Stimulated activated CD4-positive, alpha-beta T cell treated with anti-CD3 and anti-CD28 coated beads, Interleukin-15, amount 100 ng/mL, for 24 hours (primary cell): Measurements from ENCODE around the gene ARRDC2.
"Not testable (repeated sequence)": the region's sequence is repeated elsewhere in the genome, so short reads cannot be mapped to it uniquely, and the experiment has no call there.

ENCODE experiments used
- DNase-seq: peaks from one replicate; pipeline ENCODE4 v3.0.0-alpha.2; 2020

ARRDC2 gene

GRCh38 chr19:18017275-18018083, 9.5 kb downstream of the ARRDC2 start:
- DNase-seq = no peak

- DNase-seq = no peak
These were observed 12.5 kb downstream of the ARRDC2 start for GRCh38 chr19:18020212-18021085.

GRCh38 chr19:18021121-18021755, 13.3 kb downstream of the ARRDC2 start:
- peak; percentile 68 for DNase-seq

GRCh38 chr19:18023622-18024251, 15.8 kb downstream of the ARRDC2 start:
- DNase-seq = peak; percentile 54

GRCh38 chr19:18027151-18027550, 19.2 kb downstream of the ARRDC2 start:
- DNase-seq = no peak

GRCh38 chr19:18029617-18030338, 21.8 kb downstream of the ARRDC2 start:
- DNase-seq = no peak

- not testable (repeated sequence) for DNase-seq
These were observed 23.4 kb downstream of the ARRDC2 start for GRCh38 chr19:18031401-18031800.

- not testable (repeated sequence) for DNase-seq
These were observed 24.1 kb downstream of the ARRDC2 start for GRCh38 chr19:18032102-18032501.

GRCh38 chr19:18041054-18041453, 33.1 kb downstream of the ARRDC2 start:
- no peak for DNase-seq

GRCh38 chr19:18043676-18044075, 35.7 kb downstream of the ARRDC2 start:
- no peak for DNase-seq

- DNase-seq = peak; percentile 94
These were observed 36.9 kb downstream of the ARRDC2 start for GRCh38 chr19:18044825-18045304.

GRCh38 chr19:18045307-18046050, 37.5 kb downstream of the ARRDC2 start:
- no peak for DNase-seq

- DNase-seq = peak; percentile 54
These were observed 38.2 kb downstream of the ARRDC2 start for GRCh38 chr19:18046059-18046718.

GRCh38 chr19:18049385-18049784, 41.4 kb downstream of the ARRDC2 start:
- DNase-seq = no peak

- DNase-seq = no peak
These were observed 43.9 kb downstream of the ARRDC2 start for GRCh38 chr19:18051887-18052286.

- DNase-seq = no peak
These were observed 45.7 kb downstream of the ARRDC2 start for GRCh38 chr19:18053576-18054219.

- no peak for DNase-seq
These were observed 48.0 kb downstream of the ARRDC2 start for GRCh38 chr19:18055967-18056366.

GRCh38 chr19:18057557-18057956, 49.6 kb downstream of the ARRDC2 start:
- no peak for DNase-seq

GRCh38 chr19:18058208-18059009, 50.4 kb downstream of the ARRDC2 start:
- DNase-seq = peak; percentile 84
